Astrocyte (in vitro differentiated cells and primary cell): ENCODE results near the gene CISD2. TPM values are rescaled to one million over a fixed set of nuclear protein-coding genes. Genes with fewer than 3 reads are reported as not detected.

ENCODE experiments used
- DNase-seq: peaks from one replicate; pipeline ENCODE4 v3.0.0-alpha.2; 2010; ENCODE audit warnings: low read depth
- FAIRE-seq: peaks from 2 replicates; lab custom pipeline; 2011; peaks lifted over from hg19 to GRCh38; lab: Jason Lieb, UNC
- H2AFZ ChIP-seq: 2 replicates; pipeline ENCODE4 v1.6.0; 2012; ENCODE audit warnings: low read depth, low read length, inconsistent platforms
- H3K27ac ChIP-seq: 2 replicates; pipeline ENCODE4 v1.5.1; 2011; ENCODE audit warnings: low read depth, low read length, inconsistent platforms
- H3K27me3 ChIP-seq: 2 replicates; pipeline ENCODE4 v1.6.0; 2011; ENCODE audit warnings: low read length, inconsistent platforms; ENCODE audit not compliant: insufficient read depth
- H3K36me3 ChIP-seq: 2 replicates; pipeline ENCODE4 v1.5.1; 2011; ENCODE audit warnings: low read length, inconsistent platforms; ENCODE audit not compliant: insufficient read depth
- H3K4me1 ChIP-seq: 2 replicates; pipeline ENCODE4 v1.5.1; 2011; ENCODE audit warnings: low read length, inconsistent platforms; ENCODE audit not compliant: insufficient read depth
- H3K4me2 ChIP-seq: 2 replicates; pipeline ENCODE4 v1.6.0; 2012; ENCODE audit warnings: low read length, inconsistent platforms
- H3K4me3 ChIP-seq: 2 replicates; pipeline ENCODE4 v1.5.1; 2011; ENCODE audit warnings: low read depth, mild to moderate bottlenecking, low read length, inconsistent platforms; ENCODE audit not compliant: insufficient read depth
- H3K79me2 ChIP-seq: 2 replicates; pipeline ENCODE4 v1.6.0; 2012; ENCODE audit warnings: mild to moderate bottlenecking, low read length, inconsistent platforms; ENCODE audit not compliant: insufficient read depth
- H3K9ac ChIP-seq: 2 replicates; pipeline ENCODE4 v1.6.0; 2012; ENCODE audit warnings: mild to moderate bottlenecking, low read length, inconsistent platforms
- H3K9me3 ChIP-seq: 2 replicates; pipeline ENCODE4 v1.5.1; 2012; ENCODE audit warnings: low read depth, mild to moderate bottlenecking, low read length, inconsistent platforms; ENCODE audit not compliant: insufficient read depth
- H4K20me1 ChIP-seq: 2 replicates; pipeline ENCODE4 v1.6.0; 2012; ENCODE audit warnings: low read length, inconsistent platforms; ENCODE audit not compliant: insufficient read depth
- H3K27ac Mint-ChIP-seq: one replicate; pipeline ENCODE4 v1.8.0; 2021; ENCODE audit warnings: mild to moderate bottlenecking, mixed read lengths; ENCODE audit not compliant: unreplicated experiment
- H3K27me3 Mint-ChIP-seq: one replicate; pipeline ENCODE4 v1.8.0; 2021; ENCODE audit warnings: low read depth, mixed read lengths; ENCODE audit not compliant: unreplicated experiment
- H3K36me3 Mint-ChIP-seq: one replicate; pipeline ENCODE4 v1.8.0; 2021; ENCODE audit warnings: low read depth, mixed read lengths; ENCODE audit not compliant: unreplicated experiment
- H3K4me1 Mint-ChIP-seq: one replicate; pipeline ENCODE4 v1.8.0; 2021; ENCODE audit warnings: low read depth, mixed read lengths; ENCODE audit not compliant: unreplicated experiment
- H3K4me3 Mint-ChIP-seq: one replicate; pipeline ENCODE4 v1.8.0; 2021; ENCODE audit warnings: mild to moderate bottlenecking, moderate library complexity, mixed read lengths; ENCODE audit not compliant: unreplicated experiment
- H3K9me3 Mint-ChIP-seq: one replicate; pipeline ENCODE4 v1.8.0; 2021; ENCODE audit warnings: mild to moderate bottlenecking, mixed read lengths; ENCODE audit not compliant: unreplicated experiment
- EZH2 ChIP-seq: IDR thresholded peaks from 2 replicates; pipeline ENCODE4 v1.6.1; 2012; ENCODE audit warnings: mild to moderate bottlenecking, low read length, inconsistent platforms; ENCODE audit not compliant: insufficient read depth
- total RNA-seq: library from RNA; stranded (reverse); gene quantifications from 2 replicates; pipeline ENCODE4 v1.2.1, GENCODE V29; 2021
- TF ChIP-seq, protein P1 (sequence below): IDR thresholded peaks from 2 replicates; pipeline ENCODE4 v1.5.1; 2011; ENCODE audit warnings: low read depth, mild to moderate bottlenecking, inconsistent platforms, low read length, moderate library complexity; ENCODE audit not compliant: insufficient read depth

The CISD2 gene
- total RNA-seq, 1 donor from 2014 or later: 31.0 TPM

DNA sequence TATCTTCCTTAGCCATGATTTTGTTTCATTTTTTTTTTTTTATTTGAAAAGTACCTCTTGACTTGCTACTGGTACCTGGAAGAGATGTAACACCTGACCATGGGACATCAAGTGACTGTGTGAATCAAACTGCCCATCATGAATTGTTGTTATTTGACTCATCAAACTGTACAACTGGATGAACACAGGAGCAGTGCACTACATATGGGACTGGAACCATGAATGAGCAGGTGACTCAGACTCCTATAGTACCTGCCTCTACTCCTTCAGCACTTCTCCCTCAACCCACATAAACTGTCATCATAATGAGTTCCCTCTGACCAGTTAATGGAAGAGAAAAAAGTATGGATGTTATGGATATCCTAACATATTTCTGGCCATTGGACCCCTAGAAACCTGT is 25.5 kb upstream of the CISD2 start:
- Histone ChIP-seq H2AFZ (no peak overlapping the region), H3K9me3 (no peaks in the 10 kb centered on the region), H3K4me2 (no peak overlapping the region), H3K27ac (no peak overlapping the region), H4K20me1 (no peaks in the 10 kb centered on the region), H3K36me3 (no peaks in the 10 kb centered on the region), H3K9ac (no peak overlapping the region), H3K27me3 (no peaks in the 10 kb centered on the region), H3K4me3 (no peak overlapping the region), H3K79me2 (no peaks in the 10 kb centered on the region), H3K4me1 (no peaks in the 10 kb centered on the region)
- no peak for FAIRE-seq
- Mint-ChIP-seq H3K27me3 (no peaks in the 10 kb centered on the region), H3K36me3 (no peaks in the 10 kb centered on the region), H3K9me3 (no peaks in the 10 kb centered on the region), H3K4me3 (no peak overlapping the region), H3K4me1 (no peaks in the 10 kb centered on the region), H3K27ac (no peak overlapping the region)
- DNase-seq: no peak
- TF ChIP-seq, protein P1, sequence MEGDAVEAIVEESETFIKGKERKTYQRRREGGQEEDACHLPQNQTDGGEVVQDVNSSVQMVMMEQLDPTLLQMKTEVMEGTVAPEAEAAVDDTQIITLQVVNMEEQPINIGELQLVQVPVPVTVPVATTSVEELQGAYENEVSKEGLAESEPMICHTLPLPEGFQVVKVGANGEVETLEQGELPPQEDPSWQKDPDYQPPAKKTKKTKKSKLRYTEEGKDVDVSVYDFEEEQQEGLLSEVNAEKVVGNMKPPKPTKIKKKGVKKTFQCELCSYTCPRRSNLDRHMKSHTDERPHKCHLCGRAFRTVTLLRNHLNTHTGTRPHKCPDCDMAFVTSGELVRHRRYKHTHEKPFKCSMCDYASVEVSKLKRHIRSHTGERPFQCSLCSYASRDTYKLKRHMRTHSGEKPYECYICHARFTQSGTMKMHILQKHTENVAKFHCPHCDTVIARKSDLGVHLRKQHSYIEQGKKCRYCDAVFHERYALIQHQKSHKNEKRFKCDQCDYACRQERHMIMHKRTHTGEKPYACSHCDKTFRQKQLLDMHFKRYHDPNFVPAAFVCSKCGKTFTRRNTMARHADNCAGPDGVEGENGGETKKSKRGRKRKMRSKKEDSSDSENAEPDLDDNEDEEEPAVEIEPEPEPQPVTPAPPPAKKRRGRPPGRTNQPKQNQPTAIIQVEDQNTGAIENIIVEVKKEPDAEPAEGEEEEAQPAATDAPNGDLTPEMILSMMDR: no peak
- no peak for TF ChIP-seq EZH2

DNA sequence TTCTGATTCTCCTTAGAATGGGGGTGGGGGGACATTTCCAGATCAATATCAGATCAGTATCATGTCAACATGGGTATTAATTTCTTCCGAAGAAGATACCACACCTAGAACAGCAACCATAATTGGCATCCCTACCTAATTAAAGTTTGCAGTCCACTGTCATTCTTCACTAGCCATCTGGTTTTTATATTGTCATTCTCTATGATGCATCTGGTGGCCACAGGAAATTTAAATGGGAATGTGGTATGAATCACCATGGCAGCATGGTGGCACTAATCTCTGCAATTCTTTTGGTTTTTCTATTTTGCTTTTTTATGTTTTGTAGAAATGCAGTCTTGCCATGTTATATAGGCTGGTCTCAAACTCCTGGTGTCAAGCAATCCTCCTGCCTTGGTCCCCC is 24.9 kb upstream of the CISD2 start:
- FAIRE-seq: peak; percentile 54
- H3K4me2 ChIP-seq: no peak overlapping the region

DNA sequence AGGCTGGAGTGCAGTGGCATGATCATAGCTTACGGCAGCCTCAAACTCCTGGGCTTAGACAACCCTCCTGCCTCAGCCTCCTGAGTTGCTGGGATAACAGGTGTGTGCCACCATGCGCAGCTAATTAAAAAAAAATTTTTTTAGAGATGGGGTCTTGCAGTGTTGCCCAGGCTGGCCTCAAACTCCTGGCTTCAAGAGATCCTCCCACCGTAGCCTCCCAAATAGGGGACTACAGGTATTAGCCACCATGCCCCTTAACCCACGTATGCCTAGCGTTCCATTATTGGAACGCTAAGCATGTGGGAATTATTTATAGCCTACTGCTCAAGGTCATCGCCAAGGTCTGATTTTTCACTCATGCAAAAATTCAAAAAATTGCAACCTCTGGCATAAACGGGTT is 21.1 kb upstream of the CISD2 start:
- no peaks in the 10 kb centered on the region for H3K79me2 ChIP-seq
- H3K27me3 ChIP-seq: no peaks in the 10 kb centered on the region
- no peak overlapping the region for H3K4me2 ChIP-seq
- H3K9ac ChIP-seq: no peak overlapping the region
- Mint-ChIP-seq H3K4me1 (no peaks in the 10 kb centered on the region), H3K9me3 (no peaks in the 10 kb centered on the region), H3K27ac (no peak overlapping the region), H3K4me3 (no peak overlapping the region), H3K36me3 (no peaks in the 10 kb centered on the region), H3K27me3 (no peaks in the 10 kb centered on the region)
- DNase-seq (no peak), FAIRE-seq (no peak)
- H3K36me3 ChIP-seq: no peaks in the 10 kb centered on the region
- no peak overlapping the region for H2AFZ ChIP-seq
- no peaks in the 10 kb centered on the region for H4K20me1 ChIP-seq
- no peak overlapping the region for H3K27ac ChIP-seq
- H3K9me3 ChIP-seq: no peaks in the 10 kb centered on the region
- TF ChIP-seq, protein P1: no peak
- no peak for TF ChIP-seq EZH2
- no peaks in the 10 kb centered on the region for H3K4me1 ChIP-seq
- H3K4me3 ChIP-seq: no peak overlapping the region

More for the DNA sequence above, 24.9 kb upstream of the CISD2 start:
- no peaks in the 10 kb centered on the region for H3K9me3 ChIP-seq
- H3K4me1 ChIP-seq: no peaks in the 10 kb centered on the region
- no peaks in the 10 kb centered on the region for H4K20me1 ChIP-seq
- H3K4me3 ChIP-seq: no peak overlapping the region
- H3K27ac ChIP-seq: no peak overlapping the region
- no peak overlapping the region for H3K9ac ChIP-seq
- Mint-ChIP-seq H3K27me3 (no peaks in the 10 kb centered on the region), H3K4me3 (no peak overlapping the region), H3K27ac (no peak overlapping the region), H3K4me1 (no peaks in the 10 kb centered on the region), H3K36me3 (no peaks in the 10 kb centered on the region), H3K9me3 (no peaks in the 10 kb centered on the region)
- no peaks in the 10 kb centered on the region for H3K27me3 ChIP-seq
- H3K36me3 ChIP-seq: no peaks in the 10 kb centered on the region
- H2AFZ ChIP-seq: no peak overlapping the region
- no peak for DNase-seq
- no peaks in the 10 kb centered on the region for H3K79me2 ChIP-seq
- TF ChIP-seq, protein P1: no peak
- no peak for TF ChIP-seq EZH2
